BJ (cell line): ENCODE results near the gene KRT84. TPM values are rescaled to one million over a fixed set of nuclear protein-coding genes. Genes with fewer than 3 reads are reported as not detected.

Experiments used
- CTCF ChIA-PET: fragments of 350-600 bp; formaldehyde crosslinking; extraction: SDS; loops from one replicate; lab custom pipeline; 2021; ENCODE audit warnings: antibody characterized with exemption, inconsistent platforms; lab: Yijun Ruan, JAX
- POLR2A ChIA-PET: fragments of 300-600 bp; sonication (Branson Sonifier 250); formaldehyde crosslinking; extraction: SDS; loops from one replicate; lab custom pipeline; 2021; ENCODE audit warnings: antibody characterized with exemption; lab: Charles Lee
- DNase-seq: peaks from one replicate; pipeline ENCODE4 v3.0.0-alpha.2; 2011; ENCODE audit warnings: low read depth
- H3K27me3 ChIP-seq: 2 replicates; pipeline ENCODE4 v1.6.0; 2011; ENCODE audit warnings: low read length; ENCODE audit not compliant: control insufficient read depth, insufficient read depth
- H3K36me3 ChIP-seq: 2 replicates; pipeline ENCODE4 v1.5.1; 2011; ENCODE audit warnings: low read length; ENCODE audit not compliant: control insufficient read depth, insufficient read depth
- H3K4me3 ChIP-seq: 2 replicates; pipeline ENCODE4 v1.5.1; 2011; ENCODE audit warnings: low read depth, mild to moderate bottlenecking, control low read depth, low read length
- CTCF ChIP-seq: IDR thresholded peaks from 2 replicates; pipeline ENCODE4 v1.5.1; 2011; ENCODE audit warnings: low read depth, mild to moderate bottlenecking, control low read depth, inconsistent platforms, low read length, moderate library complexity; ENCODE audit not compliant: insufficient read depth
- polyA plus RNA-seq: library from polyadenylated mRNA; depleted of rRNA; stranded (reverse); fragments of >200 nt; gene quantifications from 2 replicates; pipeline ENCODE4 v1.2.3, GENCODE V29; 2011

Gene KRT84
- polyA plus RNA-seq, 1 experiment: not detected

DNA sequence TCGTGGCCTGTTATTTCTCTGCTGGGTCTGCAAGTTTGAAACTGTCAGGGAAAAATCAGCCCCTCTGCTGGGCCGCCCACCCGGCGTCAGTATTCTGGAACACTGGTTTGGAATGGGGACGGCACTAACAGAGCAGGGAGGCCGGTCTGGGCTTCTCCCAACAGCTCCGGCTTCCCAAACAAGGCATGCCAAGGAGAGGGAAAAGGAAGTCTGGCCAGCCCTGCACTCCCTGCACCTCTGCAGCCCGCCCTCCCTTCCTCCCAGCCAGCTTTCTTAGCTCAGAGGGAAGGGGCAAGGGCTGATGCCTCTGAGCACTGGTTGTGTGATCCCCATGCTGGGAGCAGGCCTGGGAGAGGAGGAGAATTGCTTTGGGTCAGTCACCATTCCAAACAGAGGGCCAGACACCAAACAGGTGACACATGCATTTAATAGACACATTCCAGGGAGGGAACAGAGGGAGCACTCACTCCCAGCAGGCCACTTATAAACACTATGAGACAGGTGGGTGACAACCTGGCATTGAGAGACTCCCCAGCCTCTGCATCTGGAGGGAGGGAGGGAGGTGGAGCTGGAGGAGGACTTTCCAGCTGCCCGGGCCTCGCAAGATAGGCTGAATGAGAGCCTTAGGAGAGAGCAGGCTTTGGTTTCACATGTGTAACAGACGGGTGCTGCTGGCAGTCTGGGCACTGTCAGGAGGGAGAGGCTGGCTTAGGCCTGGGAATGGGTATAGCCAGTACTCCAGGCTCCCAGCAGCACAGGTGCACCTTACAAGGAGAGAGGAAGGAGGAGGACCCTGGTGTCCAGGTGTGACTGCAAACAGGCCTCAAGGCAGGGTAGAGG, 38.4 kb upstream of the KRT84 start:
- Histone ChIP-seq H3K27me3 (peaks cover 12% of the 10 kb centered on the region), H3K4me3 (no peak overlapping the region), H3K36me3 (no peaks in the 10 kb centered on the region)
- ChIA-PET CTCF (interaction anchor here (1.5 to 1.7 kb wide), 2 partner anchors 28 to 44 kb away, joined by 3 read pairs; no protein-coding TSS in a partner anchor), POLR2A (no interaction called here)
- no peak for TF ChIP-seq CTCF
- no peak for DNase-seq

DNA sequence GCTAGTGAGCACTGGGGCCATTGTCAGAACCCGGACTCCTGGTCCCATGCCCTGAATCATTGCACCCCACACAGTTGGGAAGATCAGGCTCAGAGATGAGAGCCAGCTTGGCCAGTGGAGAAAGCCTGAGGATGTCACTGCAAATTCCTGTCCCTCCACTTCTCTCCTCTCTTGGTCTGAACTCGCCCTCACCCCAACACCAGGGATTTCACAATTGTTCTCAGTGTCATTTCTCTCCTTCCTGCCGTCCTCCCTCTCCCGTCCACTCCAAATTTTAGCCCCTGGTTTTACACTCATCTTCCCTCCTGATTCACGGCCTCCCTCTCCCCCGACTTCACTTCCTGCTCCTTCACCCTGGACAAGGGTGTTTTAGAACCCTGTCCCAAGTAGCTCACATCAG, 37.6 kb upstream of the KRT84 start:
- H3K27me3 ChIP-seq: peaks cover 9% of the 10 kb centered on the region
- ChIA-PET CTCF (interaction anchor here (0.7 to 1.7 kb wide), 3 partner anchors 27 to 50 kb away, joined by 3 read pairs; no protein-coding TSS in a partner anchor), POLR2A (no interaction called here)
- H3K36me3 ChIP-seq: no peaks in the 10 kb centered on the region
- no peak for DNase-seq
- no peak for TF ChIP-seq CTCF
- H3K4me3 ChIP-seq: no peak overlapping the region

DNA sequence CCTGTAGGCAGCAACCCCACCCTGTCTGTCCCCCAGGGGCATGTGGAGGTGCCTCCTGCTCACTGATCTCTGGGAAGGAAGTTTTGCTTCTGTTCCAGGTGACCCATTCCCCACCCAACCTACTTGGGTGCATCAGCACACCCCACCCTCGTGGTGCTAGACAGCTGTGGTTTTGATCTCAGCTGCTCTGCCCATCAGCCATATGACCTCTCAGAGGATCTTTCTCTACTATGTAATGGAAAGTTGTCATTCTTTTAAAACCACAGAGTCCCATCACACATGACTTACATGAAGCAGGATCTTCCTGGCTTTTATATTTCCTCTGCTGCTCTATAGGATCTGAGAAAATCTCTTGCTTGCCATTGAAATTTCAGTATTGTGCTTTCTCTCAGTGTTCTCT, 34.2 kb upstream of the KRT84 start:
- CTCF ChIA-PET: interaction anchor here (1.0 kb wide), 2 partner anchors 23 to 460 kb away, joined by 3 read pairs; no protein-coding TSS in a partner anchor

DNA sequence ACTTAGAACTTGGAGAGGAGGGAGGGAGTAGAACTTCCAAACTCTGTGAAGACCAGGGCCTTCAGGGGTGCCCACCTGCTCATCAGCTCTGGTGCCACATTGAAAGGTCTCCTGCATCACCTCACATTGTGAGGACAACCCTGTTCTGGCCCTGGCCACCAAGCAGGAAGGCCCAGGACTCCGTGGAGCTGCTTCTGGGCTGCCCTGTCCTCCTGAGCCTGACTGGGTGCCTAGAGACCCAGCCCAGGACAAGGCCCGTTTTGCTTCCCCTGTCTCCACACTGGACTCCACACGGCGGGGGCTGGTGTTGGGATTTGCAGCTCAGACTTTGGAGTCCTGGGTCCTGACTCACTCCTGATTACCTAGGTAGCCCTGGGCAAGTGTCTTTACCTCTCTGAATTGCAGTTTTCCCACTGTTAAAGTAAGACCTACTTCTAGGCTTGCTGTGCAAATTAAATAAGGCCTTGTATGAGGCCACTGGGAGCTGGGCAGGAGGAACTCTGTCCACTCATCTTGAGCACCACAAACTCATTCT, 33.2 kb upstream of the KRT84 start:
- peaks cover 5% of the 10 kb centered on the region for H3K27me3 ChIP-seq
- ChIA-PET POLR2A (no interaction called here), CTCF (interaction anchor here (0.7 kb wide), 1 partner anchor 88 kb away, joined by 3 read pairs; no protein-coding TSS in a partner anchor)
- no peak for TF ChIP-seq CTCF
- DNase-seq: no peak
- no peak overlapping the region for H3K4me3 ChIP-seq
- no peaks in the 10 kb centered on the region for H3K36me3 ChIP-seq

More for the DNA sequence above, 34.2 kb upstream of the KRT84 start:
- Histone ChIP-seq H3K36me3 (no peaks in the 10 kb centered on the region), H3K27me3 (peaks cover 7% of the 10 kb centered on the region), H3K4me3 (no peak overlapping the region)
- no peak for DNase-seq
- POLR2A ChIA-PET: no interaction called here
- no peak for TF ChIP-seq CTCF

GRCh38 chr12:52417740-52418139, 32.3 kb upstream of the KRT84 start:
- TF ChIP-seq CTCF: no peak
- Histone ChIP-seq H3K4me3 (no peak overlapping the region), H3K36me3 (no peaks in the 10 kb centered on the region), H3K27me3 (peaks cover 4% of the 10 kb centered on the region; the same call in 1 of the 2 replicates)
- ChIA-PET CTCF (no interaction called here), POLR2A (no interaction called here)
- DNase-seq: no peak
